Fibroblast of lung (primary cell): ENCODE results near the gene C9orf50.

Experiments
- CTCF ChIP-seq, 2 donors: IDR thresholded peaks in 1 of 2; conservative IDR thresholded peaks in 1 of 2; 1 replicate in 1 of 2; 2 replicates in 1 of 2; pipeline ENCODE4 v1.5.1; 2011 to 2012; ENCODE audit warnings: low read length in 2 of 2, control low read depth in 1 of 2, inconsistent platforms in 1 of 2, low read depth in 1 of 2, mild to moderate bottlenecking in 1 of 2
- EZH2 ChIP-seq: IDR thresholded peaks from 2 replicates; pipeline ENCODE4 v1.5.1; 2012; ENCODE audit warnings: low read length, control low read depth, mild to moderate bottlenecking; ENCODE audit errors: missing control alignments

GRCh38 chr9:129624947-129625346 is 4.0 kb upstream of the C9orf50 start:
- TF ChIP-seq CTCF (conservative IDR thresholded peaks at IDR 0.05 in 1 of 2, IDR thresholded peaks at IDR 0.05 in 1 of 2; ENCODE audit: low read depth in 1 of 2, low read length in 2 of 2) (no peak), EZH2 (no peak)
